Measurements from ENCODE around the gene MSLN.

The MSLN gene

GRCh38 chr16:754656-755055, 5.9 kb upstream of the MSLN start:
- DNase-seq (ENCODE audit: low spot score) (no peak), FAIRE-seq (no peak)

DNA sequence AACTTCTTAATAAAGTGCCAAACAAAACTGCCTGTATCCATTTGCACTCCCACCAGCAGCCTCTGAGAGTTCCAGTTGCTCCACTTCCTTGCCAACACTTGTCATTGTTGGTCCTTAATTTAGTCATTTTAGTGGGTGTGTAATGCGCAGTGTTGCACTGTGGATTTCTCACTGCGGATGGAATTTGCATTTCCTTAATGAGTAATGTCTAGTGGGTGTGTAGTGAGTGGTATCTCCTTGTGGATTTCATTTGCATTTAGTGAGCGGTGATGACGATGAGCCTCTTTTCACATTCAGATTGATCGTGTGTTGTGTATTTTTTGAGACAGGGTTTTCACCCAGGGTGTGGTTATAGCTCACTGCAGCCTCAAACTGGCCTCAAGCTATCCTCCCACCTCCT, 4.1 kb upstream of the MSLN start:
- no peak for DNase-seq (ENCODE audit: low spot score)
- FAIRE-seq: no peak

- FAIRE-seq (no peak), DNase-seq (ENCODE audit: low spot score) (no peak)
Observed at GRCh38 chr16:759110-759910, 1.2 kb upstream of the MSLN start.

DNA sequence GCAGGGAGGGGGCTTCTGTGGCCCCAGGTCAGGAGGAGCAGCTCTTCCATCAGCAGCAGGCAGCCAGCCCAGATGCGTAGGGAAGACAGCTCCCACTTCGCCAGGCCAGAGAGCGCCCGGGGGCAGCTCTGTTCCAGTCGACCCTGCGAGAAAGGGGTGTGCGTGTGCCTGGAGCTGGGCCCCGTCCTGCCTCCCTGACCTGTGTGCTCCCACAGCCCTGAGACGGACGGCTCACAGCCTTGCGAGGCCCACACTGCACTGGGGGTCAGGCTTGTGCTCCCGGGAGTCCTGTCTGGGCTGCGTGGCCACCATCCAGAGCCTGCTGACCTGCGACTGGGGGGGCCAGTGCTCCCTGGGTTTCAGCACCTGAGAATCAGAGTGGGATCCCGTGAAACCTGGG, 469 bp upstream of the MSLN start:
- DNase-seq (ENCODE audit: low spot score) (no peak), FAIRE-seq (no peak)

- DNase-seq (ENCODE audit: low spot score) (no peak), FAIRE-seq (no peak)
Observed at GRCh38 chr16:761625-762513, 1.3 kb downstream of the MSLN start.

DNA sequence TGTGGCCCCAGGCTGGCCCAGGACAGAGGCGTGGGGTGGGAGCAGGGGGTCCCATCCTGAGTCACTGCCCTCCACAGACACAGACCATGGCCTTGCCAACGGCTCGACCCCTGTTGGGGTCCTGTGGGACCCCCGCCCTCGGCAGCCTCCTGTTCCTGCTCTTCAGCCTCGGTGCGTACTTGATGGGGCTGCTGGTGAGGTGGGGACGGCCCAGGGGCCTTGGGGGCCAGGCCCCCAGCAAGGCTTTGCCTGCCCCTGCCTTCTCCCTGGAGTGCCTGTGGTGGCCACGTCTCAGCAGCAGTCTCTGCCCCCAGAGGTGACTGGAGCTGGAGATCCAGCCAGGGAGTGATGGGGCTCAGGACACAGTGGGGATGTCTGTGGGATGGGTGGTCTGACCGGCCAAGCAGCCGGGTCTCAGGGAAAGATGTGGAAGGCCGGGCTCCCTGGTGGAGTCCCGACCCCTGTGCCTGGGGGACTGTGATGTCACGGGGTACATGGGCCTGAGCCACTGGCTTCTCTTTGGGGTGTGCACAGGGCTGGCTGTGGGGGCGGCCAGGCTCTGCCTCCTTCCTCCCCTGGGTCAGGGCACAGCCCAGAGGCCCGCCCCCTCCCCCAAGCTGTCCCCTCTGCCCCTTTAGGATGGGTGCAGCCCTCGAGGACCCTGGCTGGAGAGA, 2.2 kb downstream of the MSLN start:
- no peak for FAIRE-seq

GRCh38 chr16:763369-764183, 3.0 kb downstream of the MSLN start:
- FAIRE-seq (no peak), DNase-seq (ENCODE audit: low spot score) (no peak)

More for the DNA sequence above, 2.2 kb downstream of the MSLN start:
- no peak for DNase-seq (ENCODE audit: low spot score)

DNA sequence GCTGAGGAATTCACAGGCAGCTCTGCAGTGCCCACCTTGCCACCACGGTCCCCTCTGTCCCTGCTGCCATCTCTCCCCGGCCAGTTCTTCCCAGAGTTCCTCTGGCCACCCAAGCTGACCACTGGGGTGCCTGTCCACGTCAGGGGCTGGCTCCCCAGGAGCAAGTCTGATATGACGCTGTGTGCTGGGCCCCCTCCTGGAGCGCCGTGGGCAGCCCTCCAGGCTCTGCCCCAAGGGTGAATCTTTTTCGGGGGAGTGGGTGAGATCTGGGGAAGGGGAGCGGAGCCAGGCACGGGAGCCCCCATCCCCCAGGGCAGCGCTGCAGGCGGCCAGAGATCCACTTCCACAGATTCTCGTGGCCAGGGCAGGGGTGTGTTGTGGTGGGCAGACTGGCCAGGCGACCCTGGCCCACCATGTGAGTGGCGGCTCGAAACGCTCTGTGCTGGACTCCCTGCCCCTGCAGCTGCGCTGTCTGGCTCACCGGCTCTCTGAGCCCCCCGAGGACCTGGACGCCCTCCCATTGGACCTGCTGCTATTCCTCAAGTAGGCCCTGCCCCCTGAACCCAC, 3.7 kb downstream of the MSLN start:
- FAIRE-seq (no peak), DNase-seq (ENCODE audit: low spot score) (no peak)

- FAIRE-seq: no peak
- DNase-seq (ENCODE audit: low spot score): no peak
Observed at GRCh38 chr16:764848-765487, 4.4 kb downstream of the MSLN start.

DNA sequence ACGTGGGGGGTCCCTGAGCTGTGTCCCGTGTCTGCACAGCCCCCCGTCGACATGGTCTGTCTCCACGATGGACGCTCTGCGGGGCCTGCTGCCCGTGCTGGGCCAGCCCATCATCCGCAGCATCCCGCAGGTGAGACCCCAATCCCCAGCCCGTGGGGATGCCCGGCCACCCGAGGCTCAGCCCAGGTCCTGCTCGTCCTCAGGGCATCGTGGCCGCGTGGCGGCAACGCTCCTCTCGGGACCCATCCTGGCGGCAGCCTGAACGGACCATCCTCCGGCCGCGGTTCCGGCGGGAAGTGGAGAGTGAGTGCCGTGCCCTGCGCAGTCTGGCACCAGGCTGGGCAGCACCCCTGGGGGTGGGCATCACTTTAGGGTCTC, 4.9 kb downstream of the MSLN start:
- no peak for FAIRE-seq
- DNase-seq (ENCODE audit: low spot score): no peak

DNA sequence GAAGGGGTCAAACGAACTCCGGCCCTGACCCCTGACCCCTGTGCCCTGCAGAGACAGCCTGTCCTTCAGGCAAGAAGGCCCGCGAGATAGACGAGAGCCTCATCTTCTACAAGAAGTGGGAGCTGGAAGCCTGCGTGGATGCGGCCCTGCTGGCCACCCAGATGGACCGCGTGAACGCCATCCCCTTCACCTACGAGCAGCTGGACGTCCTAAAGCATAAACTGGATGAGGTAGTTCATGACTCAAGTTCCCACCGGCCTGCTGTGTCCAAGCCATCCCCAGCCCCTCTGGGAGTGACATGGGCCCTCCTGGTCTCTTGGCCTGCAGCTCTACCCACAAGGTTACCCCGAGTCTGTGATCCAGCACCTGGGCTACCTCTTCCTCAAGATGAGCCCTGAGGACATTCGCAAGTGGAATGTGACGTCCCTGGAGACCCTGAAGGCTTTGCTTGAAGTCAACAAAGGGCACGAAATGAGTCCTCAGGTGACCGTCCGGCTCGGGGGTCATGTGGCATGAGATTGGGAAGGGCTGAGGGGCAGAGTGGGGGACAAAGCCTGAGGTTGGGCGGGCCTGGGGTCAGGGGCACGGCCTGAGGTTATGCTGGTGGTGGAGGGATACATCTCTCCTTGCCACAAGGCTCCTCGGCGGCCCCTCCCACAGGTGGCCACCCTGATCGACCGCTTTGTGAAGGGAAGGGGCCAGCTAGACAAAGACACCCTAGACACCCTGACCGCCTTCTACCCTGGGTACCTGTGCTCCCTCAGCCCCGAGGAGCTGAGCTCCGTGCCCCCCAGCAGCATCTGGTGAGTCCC, 5.7 kb downstream of the MSLN start:
- no peak for FAIRE-seq
- DNase-seq (ENCODE audit: low spot score): no peak

- DNase-seq (ENCODE audit: low spot score) (no peak), FAIRE-seq (no peak)
Observed at GRCh38 chr16:766820-767640, 6.5 kb downstream of the MSLN start.

DNA sequence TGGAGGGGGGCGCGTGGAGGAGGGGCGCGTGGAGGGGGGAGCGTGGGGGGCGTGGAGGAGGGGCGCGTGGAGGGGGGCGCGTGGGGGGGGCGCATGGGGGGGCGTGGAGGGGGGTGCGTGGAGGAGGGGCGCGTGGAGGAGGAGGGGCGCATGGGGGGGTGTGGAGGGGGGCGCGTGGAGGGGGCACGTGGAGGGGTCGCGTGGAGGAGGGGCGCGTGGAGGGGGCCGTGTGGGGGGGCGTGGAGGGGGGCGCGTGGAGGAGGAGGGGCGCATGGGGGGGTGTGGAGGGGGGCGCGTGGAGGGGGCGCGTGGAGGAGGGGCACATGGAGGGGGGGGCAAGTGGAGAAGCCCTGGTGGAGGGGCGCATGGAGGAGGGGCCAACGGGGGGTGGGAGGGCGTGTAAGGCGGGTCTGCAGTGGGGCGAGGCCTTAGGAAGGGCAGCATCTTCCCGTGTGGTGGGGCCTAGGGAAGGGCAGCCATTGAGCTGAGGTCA, 7.3 kb downstream of the MSLN start:
- FAIRE-seq: no peak
- no peak for DNase-seq (ENCODE audit: low spot score)

GRCh38 chr16:768428-768827, 7.9 kb downstream of the MSLN start:
- DNase-seq (ENCODE audit: low spot score) (no peak), FAIRE-seq (no peak)

DNA sequence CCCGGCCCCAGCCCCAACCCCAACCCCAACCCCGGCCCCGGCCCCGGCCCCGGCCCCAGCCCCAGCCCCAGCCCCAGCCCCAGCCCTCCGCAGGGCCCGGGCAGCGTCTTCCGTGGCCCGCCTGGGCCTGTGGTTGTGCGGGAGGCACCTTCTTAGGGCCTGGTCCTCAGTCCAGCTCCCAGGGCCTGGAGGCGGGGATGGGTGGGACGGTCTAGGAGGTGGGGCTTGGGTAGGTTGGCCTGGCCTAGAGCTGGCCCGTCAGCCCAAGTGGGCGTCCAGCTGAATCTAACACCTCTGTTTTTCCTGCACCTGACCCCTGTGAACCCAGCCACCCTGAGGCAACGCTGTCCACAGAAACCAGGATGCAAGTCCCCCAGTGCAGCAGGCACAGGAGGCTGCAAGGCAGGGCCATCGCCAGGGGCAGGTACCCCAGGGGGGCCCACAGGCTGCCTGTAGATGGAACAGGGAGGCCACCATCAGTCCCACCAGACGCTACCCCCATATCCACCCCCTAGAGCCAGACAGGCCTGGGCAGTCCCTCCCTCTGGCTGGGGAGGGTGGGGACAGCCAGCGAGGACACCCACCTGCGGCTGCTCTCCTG, 8.8 kb downstream of the MSLN start:
- FAIRE-seq (no peak), DNase-seq (ENCODE audit: low spot score) (no peak)

DNA sequence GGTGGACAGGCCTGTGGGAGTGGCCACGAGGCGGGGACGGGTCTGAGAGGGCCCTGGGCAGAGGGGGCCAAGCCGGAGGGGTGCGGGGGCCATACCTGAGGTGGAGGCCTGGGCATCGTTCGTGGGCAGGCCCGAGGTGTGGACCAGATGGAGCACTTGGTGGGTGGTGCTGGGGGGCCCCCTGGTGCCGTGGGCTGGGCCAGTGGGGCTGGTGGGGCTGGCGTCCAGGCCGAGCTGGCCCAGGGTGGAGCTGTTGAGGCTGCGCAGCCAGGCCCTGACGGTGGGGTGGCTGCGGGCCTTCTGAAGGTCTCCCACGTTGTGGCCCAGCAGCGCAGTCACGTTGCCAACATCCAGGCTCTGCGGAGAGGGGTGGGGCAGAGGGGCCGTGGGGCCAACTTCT, 9.4 kb downstream of the MSLN start:
- FAIRE-seq: no peak
- DNase-seq (ENCODE audit: low spot score): no peak

- no peak for FAIRE-seq
- DNase-seq (ENCODE audit: low spot score): no peak
Observed at GRCh38 chr16:770411-770810, 9.9 kb downstream of the MSLN start.

- FAIRE-seq (no peak), DNase-seq (ENCODE audit: low spot score) (no peak)
Observed at GRCh38 chr16:772959-773358, 12.4 kb downstream of the MSLN start.

Measured in RCC 7860 (cell line).